ENCODE data around the gene RAB11FIP4. TPM values are rescaled to one million over a fixed set of nuclear protein-coding genes. Genes with fewer than 3 reads are reported as not detected.
A peak's percentile ranks its signal among the peaks of the same experiment; 100 is the strongest.

RAB11FIP4 gene
- total and polyA plus RNA-seq, 2 of the 13 experiments (the other 11 are each of a cell fraction or from before 2014, with no cell fraction given), result 28.0 to 89.3 TPM

DNA sequence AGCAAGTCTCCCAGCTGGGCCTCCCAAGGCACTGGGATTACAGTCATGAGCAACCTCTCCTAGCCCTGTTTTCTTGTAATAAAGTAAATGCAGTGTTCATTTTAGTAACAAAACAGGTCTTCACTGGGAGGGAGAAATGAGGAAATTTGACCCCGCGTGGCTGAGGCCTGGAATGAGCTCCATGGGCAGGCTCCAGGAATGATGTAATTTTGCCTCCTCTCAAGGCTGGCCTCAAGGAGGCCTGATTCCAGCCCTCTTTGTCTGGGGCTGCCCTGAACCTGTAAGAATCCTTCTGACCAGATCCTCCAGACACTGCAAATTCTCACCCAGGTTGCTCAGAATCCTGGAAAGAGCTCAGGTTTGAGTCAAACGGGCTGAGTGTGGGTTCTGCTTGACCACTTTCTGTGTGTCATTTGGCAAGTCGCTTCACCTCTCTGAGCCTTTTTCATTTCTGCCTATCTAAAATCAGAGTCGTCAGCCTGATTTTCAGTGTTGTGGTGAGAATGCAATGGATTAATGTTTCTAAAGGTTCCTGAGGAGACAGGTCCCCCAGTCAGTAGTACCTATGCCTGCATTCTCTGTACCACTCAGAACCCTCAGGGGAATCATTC, 57.1 kb downstream of the RAB11FIP4 start:
- Histone ChIP-seq H3K79me2 (ENCODE audit: insufficient read depth, low read length) (no peaks in the 10 kb centered on the region), H3K4me2 (ENCODE audit: low read depth, low read length) (no peak overlapping the region), H4K20me1 (ENCODE audit: insufficient read depth, low read length) (no peaks in the 10 kb centered on the region), H3K4me3 (replicated peaks in 1 of 3; ENCODE audit: insufficient read depth in 1 of 3, low read depth in 2 of 3, low read length in 3 of 3) (no peak overlapping the region), H3K9ac (ENCODE audit: insufficient read depth, low read depth, low read length) (no peak overlapping the region), H3K27ac (ENCODE audit: extremely low read length, insufficient read depth, low read length) (no peak overlapping the region), H3K36me3 (replicated peaks in 1 of 2; ENCODE audit: control insufficient read depth in 1 of 2, insufficient read depth in 2 of 2, low read length in 2 of 2) (no peaks in the 10 kb centered on the region), H3K9me3 (ENCODE audit: low read length) (no peaks in the 10 kb centered on the region), H3K27me3 (ENCODE audit: control insufficient read depth in 1 of 2, insufficient read depth in 2 of 2, low read length in 2 of 2) (no peaks in the 10 kb centered on the region), H2AFZ (ENCODE audit: low read length) (no peak overlapping the region), H3K4me1 (ENCODE audit: insufficient read depth, low read length) (peaks cover 22% of the 10 kb centered on the region)
- ATAC-seq (no peak), FAIRE-seq (no peak), DNase-seq (ENCODE audit: low spot score) (no peak)
- intact Hi-C loops (cut with micrococcal nuclease; ENCODE audit: unreplicated experiment), result no loop called here
- 23% methylated on average over 5 of the region's 5 CpGs for WGBS (ENCODE audit: low lambda C conversion rate)
- CTCF ChIA-PET (ENCODE audit: low intra/inter-chr PET ratio, low total read pairs), result no interaction called here
- POLR2A ChIA-PET, result interaction anchor here (1.1 to 1.8 kb wide), 4 partner anchors 9 to 51 kb away, joined by 3 to 7 read pairs (median 3); no protein-coding TSS in a partner anchor
- in situ Hi-C loops (cut with HindIII; ENCODE audit: extremely low pct_ligation_motif_present, low pct_unique_long_range_greater_than_20kb), result no loop called here
- BruUV-seq (replicated peaks), result no TSS peak
- TF ChIP-seq ARID2 (CRISPR knock-in tag; IDR thresholded peaks at IDR 0.05; ENCODE audit: borderline replicate concordance) (no peak), ZSCAN31 (CRISPR knock-in tag; IDR thresholded peaks at IDR 0.05; ENCODE audit: low read depth) (no peak), PHB2 (IDR thresholded peaks at IDR 0.05; ENCODE audit: partially characterized antibody) (no peak), GFI1 (CRISPR knock-in tag; IDR thresholded peaks at IDR 0.05; ENCODE audit: borderline replicate concordance) (no peak), ZFP36L2 (CRISPR knock-in tag; IDR thresholded peaks at IDR 0.05) (no peak), ZNF770 (CRISPR knock-in tag; IDR thresholded peaks at IDR 0.05) (peak; percentile 83), PRDM10 (CRISPR knock-in tag; IDR thresholded peaks at IDR 0.05; ENCODE audit: low read depth) (no peak), ZNF768 (CRISPR knock-in tag; IDR thresholded peaks at IDR 0.05) (peak; percentile 88)
- TF ChIP-seq, protein P1, sequence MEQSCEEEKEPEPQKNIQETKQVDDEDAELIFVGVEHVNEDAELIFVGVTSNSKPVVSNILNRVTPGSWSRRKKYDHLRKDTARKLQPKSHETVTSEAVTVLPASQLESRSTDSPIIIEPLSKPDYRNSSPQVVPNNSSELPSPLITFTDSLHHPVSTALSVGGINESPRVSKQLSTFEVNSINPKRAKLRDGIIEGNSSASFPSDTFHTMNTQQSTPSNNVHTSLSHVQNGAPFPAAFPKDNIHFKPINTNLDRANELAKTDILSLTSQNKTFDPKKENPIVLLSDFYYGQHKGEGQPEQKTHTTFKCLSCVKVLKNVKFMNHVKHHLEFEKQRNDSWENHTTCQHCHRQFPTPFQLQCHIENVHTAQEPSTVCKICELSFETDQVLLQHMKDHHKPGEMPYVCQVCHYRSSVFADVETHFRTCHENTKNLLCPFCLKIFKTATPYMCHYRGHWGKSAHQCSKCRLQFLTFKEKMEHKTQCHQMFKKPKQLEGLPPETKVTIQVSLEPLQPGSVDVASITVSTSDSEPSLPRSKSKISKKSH (CRISPR knock-in tag; IDR thresholded peaks at IDR 0.05; ENCODE audit: borderline replicate concordance), result no peak
- TF ChIP-seq, protein P2, sequence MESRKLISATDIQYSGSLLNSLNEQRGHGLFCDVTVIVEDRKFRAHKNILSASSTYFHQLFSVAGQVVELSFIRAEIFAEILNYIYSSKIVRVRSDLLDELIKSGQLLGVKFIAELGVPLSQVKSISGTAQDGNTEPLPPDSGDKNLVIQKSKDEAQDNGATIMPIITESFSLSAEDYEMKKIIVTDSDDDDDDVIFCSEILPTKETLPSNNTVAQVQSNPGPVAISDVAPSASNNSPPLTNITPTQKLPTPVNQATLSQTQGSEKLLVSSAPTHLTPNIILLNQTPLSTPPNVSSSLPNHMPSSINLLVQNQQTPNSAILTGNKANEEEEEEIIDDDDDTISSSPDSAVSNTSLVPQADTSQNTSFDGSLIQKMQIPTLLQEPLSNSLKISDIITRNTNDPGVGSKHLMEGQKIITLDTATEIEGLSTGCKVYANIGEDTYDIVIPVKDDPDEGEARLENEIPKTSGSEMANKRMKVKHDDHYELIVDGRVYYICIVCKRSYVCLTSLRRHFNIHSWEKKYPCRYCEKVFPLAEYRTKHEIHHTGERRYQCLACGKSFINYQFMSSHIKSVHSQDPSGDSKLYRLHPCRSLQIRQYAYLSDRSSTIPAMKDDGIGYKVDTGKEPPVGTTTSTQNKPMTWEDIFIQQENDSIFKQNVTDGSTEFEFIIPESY (CRISPR knock-in tag; IDR thresholded peaks at IDR 0.05), result no peak
- TF ChIP-seq, protein P3, sequence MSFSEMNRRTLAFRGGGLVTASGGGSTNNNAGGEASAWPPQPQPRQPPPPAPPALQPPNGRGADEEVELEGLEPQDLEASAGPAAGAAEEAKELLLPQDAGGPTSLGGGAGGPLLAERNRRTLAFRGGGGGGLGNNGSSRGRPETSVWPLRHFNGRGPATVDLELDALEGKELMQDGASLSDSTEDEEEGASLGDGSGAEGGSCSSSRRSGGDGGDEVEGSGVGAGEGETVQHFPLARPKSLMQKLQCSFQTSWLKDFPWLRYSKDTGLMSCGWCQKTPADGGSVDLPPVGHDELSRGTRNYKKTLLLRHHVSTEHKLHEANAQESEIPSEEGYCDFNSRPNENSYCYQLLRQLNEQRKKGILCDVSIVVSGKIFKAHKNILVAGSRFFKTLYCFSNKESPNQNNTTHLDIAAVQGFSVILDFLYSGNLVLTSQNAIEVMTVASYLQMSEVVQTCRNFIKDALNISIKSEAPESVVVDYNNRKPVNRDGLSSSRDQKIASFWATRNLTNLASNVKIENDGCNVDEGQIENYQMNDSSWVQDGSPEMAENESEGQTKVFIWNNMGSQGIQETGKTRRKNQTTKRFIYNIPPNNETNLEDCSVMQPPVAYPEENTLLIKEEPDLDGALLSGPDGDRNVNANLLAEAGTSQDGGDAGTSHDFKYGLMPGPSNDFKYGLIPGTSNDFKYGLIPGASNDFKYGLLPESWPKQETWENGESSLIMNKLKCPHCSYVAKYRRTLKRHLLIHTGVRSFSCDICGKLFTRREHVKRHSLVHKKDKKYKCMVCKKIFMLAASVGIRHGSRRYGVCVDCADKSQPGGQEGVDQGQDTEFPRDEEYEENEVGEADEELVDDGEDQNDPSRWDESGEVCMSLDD (CRISPR knock-in tag; IDR thresholded peaks at IDR 0.05; ENCODE audit: borderline replicate concordance), result no peak

Data from HepG2 (cell line).